Suppressor macrophage treated with lipopolysaccharide for 4 hours (primary cell): ENCODE data around the gene CRYBA1.
"Not testable (repeated sequence)": the region's sequence is repeated elsewhere in the genome, so short reads cannot be mapped to it uniquely, and the experiment has no call there.

ENCODE experiments used
- DNase-seq: peaks from one replicate; pipeline ENCODE4 v3.0.0-alpha.2; 2020

Gene CRYBA1

GRCh38 chr17:29238133-29238850 lies 8.4 kb upstream of the CRYBA1 start:
- DNase-seq: peak; percentile 47

- no peak for DNase-seq
Measured at GRCh38 chr17:29240477-29240876, 6.2 kb upstream of the CRYBA1 start.

- DNase-seq: peak; percentile 89
Measured at GRCh38 chr17:29240968-29241963, 5.4 kb upstream of the CRYBA1 start.

GRCh38 chr17:29242051-29242450 lies 4.6 kb upstream of the CRYBA1 start:
- no peak for DNase-seq

- no peak for DNase-seq
Measured at GRCh38 chr17:29242790-29243189, 3.9 kb upstream of the CRYBA1 start.

- no peak for DNase-seq
Measured at GRCh38 chr17:29243792-29244191, 2.9 kb upstream of the CRYBA1 start.

- DNase-seq: no peak
Measured at GRCh38 chr17:29245401-29245800, 1.3 kb upstream of the CRYBA1 start.

GRCh38 chr17:29247219-29247618 lies 560 bp downstream of the CRYBA1 start:
- DNase-seq: no peak

GRCh38 chr17:29248845-29249244 lies 2.2 kb downstream of the CRYBA1 start:
- no peak for DNase-seq

GRCh38 chr17:29250666-29251065 lies 4.0 kb downstream of the CRYBA1 start:
- no peak for DNase-seq

- DNase-seq: peak; percentile 38
Measured at GRCh38 chr17:29251184-29251583, 4.5 kb downstream of the CRYBA1 start.

GRCh38 chr17:29252101-29252791 lies 5.6 kb downstream of the CRYBA1 start:
- DNase-seq: peak; percentile 35

- DNase-seq: no peak
Measured at GRCh38 chr17:29253037-29253436, 6.4 kb downstream of the CRYBA1 start.

GRCh38 chr17:29255926-29256522 lies 9.4 kb downstream of the CRYBA1 start:
- DNase-seq: peak; percentile 71

GRCh38 chr17:29256735-29257466 lies 10.2 kb downstream of the CRYBA1 start:
- no peak for DNase-seq

GRCh38 chr17:29257756-29258155 lies 11.1 kb downstream of the CRYBA1 start:
- DNase-seq: peak; percentile 81

GRCh38 chr17:29263916-29264315 lies 17.3 kb downstream of the CRYBA1 start:
- DNase-seq: no peak

GRCh38 chr17:29271980-29272379 lies 25.3 kb downstream of the CRYBA1 start:
- DNase-seq: not testable (repeated sequence)

GRCh38 chr17:29273924-29274323 lies 27.3 kb downstream of the CRYBA1 start:
- no peak for DNase-seq

- no peak for DNase-seq
Measured at GRCh38 chr17:29278692-29279091, 32.0 kb downstream of the CRYBA1 start.

- no peak for DNase-seq
Measured at GRCh38 chr17:29279397-29280070, 32.9 kb downstream of the CRYBA1 start.

- DNase-seq: no peak
Measured at GRCh38 chr17:29283496-29283895, 36.8 kb downstream of the CRYBA1 start.
